Neural crest cell (in vitro differentiated cells): ENCODE data around the gene S100G. TPM values are rescaled to one million over a fixed set of nuclear protein-coding genes. Genes with fewer than 3 reads are reported as not detected.

ENCODE experiments used
- DNase-seq: peaks from one replicate; pipeline ENCODE4 v3.0.0; 2021; ENCODE audit warnings: low read depth, mixed read lengths, low spot score
- H3K27ac Mint-ChIP-seq: one replicate; pipeline ENCODE4 v1.8.0; 2021; ENCODE audit warnings: mild to moderate bottlenecking, mixed read lengths; ENCODE audit not compliant: unreplicated experiment
- H3K27me3 Mint-ChIP-seq: 2 replicates; pipeline ENCODE4 v1.8.0; 2021; ENCODE audit warnings: low read depth, mild to moderate bottlenecking, mixed read lengths
- H3K36me3 Mint-ChIP-seq: 2 replicates; pipeline ENCODE4 v1.8.0; 2021; ENCODE audit warnings: low read depth, mild to moderate bottlenecking, mixed read lengths
- H3K4me1 Mint-ChIP-seq: 2 replicates; pipeline ENCODE4 v1.8.0; 2021; ENCODE audit warnings: mixed read lengths
- H3K4me3 Mint-ChIP-seq: one replicate; pipeline ENCODE4 v1.8.0; 2021; ENCODE audit warnings: mild to moderate bottlenecking, mixed read lengths
- H3K9me3 Mint-ChIP-seq: 2 replicates; pipeline ENCODE4 v1.8.0; 2021; ENCODE audit warnings: mixed read lengths
- total RNA-seq: library from RNA; stranded (reverse); gene quantifications from 2 replicates; pipeline ENCODE4 v1.2.1, GENCODE V29; 2021
- TF ChIP-seq, protein P1 (sequence below): fragments of 200-600 bp; sonication (generic); conservative IDR thresholded peaks from 2 replicates; pipeline ENCODE4 v1.5.0; 2021; ENCODE audit warnings: antibody characterized with exemption, mild to moderate bottlenecking

The S100G gene
- total RNA-seq, 1 donor from 2014 or later, result not detected

DNA sequence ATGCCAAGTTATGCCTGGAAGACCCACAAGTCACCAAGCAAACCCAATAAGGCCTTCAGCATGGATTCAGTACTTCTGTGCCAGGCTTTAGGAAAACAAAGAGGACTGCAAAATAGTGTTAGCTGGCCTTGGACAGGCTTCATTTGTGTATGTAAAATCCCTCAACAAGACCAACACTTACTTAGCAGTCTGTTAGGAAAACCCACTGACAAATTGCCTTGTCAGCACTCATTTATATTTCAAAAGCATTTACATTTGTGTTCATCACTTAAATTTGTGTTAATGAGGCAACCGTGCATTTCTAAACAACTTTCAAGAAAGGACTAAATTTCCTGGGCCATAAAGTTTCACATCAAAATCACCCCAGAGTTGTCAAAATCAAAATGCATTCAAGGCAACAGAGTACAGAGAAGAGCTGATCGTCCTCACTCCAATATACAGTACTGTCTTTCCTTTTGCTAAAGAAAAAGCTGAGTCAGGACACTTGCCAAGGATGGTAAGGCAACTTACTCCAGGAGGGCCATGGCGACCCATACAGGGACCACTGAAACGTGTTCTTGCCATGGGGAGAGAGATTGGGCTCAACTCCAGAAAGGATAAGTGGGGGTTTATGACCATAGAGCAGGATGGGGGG, 1.6 kb downstream of the S100G start:
- no peaks in the 10 kb centered on the region for H3K9me3 Mint-ChIP-seq
- H3K36me3 Mint-ChIP-seq, result peaks cover 13% of the 10 kb centered on the region
- TF ChIP-seq, protein P1, sequence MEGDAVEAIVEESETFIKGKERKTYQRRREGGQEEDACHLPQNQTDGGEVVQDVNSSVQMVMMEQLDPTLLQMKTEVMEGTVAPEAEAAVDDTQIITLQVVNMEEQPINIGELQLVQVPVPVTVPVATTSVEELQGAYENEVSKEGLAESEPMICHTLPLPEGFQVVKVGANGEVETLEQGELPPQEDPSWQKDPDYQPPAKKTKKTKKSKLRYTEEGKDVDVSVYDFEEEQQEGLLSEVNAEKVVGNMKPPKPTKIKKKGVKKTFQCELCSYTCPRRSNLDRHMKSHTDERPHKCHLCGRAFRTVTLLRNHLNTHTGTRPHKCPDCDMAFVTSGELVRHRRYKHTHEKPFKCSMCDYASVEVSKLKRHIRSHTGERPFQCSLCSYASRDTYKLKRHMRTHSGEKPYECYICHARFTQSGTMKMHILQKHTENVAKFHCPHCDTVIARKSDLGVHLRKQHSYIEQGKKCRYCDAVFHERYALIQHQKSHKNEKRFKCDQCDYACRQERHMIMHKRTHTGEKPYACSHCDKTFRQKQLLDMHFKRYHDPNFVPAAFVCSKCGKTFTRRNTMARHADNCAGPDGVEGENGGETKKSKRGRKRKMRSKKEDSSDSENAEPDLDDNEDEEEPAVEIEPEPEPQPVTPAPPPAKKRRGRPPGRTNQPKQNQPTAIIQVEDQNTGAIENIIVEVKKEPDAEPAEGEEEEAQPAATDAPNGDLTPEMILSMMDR, result no peak
- no peak overlapping the region for H3K27ac Mint-ChIP-seq
- DNase-seq, result no peak
- no peak overlapping the region for H3K4me3 Mint-ChIP-seq
- H3K4me1 Mint-ChIP-seq, result no peaks in the 10 kb centered on the region
- H3K27me3 Mint-ChIP-seq, result no peaks in the 10 kb centered on the region

DNA sequence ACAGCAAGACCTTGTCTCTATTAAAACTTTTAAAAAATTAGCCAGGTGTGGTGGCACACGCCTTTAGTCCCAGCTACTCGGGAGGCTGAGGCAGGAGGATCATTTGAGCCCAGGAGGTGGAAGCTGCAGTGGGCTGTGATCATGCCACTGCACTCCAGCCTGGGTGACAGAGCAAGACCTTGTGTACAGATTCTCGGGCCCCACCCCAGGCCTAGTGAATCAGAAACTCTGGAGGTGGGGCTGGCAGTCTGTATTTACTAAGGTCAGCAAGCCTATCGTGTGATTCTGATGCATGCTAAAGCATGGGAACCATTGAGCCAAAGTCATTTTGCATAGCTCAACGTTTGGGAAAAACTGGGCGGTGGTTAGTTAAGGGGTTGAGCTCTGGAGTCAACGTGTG, 3.5 kb downstream of the S100G start:
- TF ChIP-seq, protein P1, result no peak
- Mint-ChIP-seq H3K4me3 (no peak overlapping the region), H3K4me1 (no peaks in the 10 kb centered on the region), H3K36me3 (peaks cover 17% of the 10 kb centered on the region), H3K27me3 (no peaks in the 10 kb centered on the region), H3K27ac (no peak overlapping the region), H3K9me3 (no peaks in the 10 kb centered on the region)
- DNase-seq, result no peak

DNA sequence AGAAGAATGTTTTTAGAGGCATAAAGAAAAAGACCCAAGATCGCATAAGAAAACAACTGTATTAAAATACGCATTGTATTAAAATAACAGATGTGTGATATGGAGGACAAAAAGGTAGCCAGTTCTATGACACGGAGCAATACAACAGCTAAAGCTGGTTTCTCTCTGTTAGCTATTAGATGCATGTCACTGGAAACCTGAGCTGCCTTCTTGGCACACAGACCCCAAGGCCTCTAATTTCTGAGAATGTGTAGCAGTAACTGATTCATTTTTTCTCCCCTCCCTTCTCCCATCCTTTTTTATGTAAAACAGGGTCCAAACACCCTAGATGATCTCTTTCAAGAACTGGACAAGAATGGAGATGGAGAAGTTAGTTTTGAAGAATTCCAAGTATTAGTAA, 4.1 kb downstream of the S100G start:
- H3K27me3 Mint-ChIP-seq, result no peaks in the 10 kb centered on the region
- no peak overlapping the region for H3K27ac Mint-ChIP-seq
- no peaks in the 10 kb centered on the region for H3K9me3 Mint-ChIP-seq

DNA sequence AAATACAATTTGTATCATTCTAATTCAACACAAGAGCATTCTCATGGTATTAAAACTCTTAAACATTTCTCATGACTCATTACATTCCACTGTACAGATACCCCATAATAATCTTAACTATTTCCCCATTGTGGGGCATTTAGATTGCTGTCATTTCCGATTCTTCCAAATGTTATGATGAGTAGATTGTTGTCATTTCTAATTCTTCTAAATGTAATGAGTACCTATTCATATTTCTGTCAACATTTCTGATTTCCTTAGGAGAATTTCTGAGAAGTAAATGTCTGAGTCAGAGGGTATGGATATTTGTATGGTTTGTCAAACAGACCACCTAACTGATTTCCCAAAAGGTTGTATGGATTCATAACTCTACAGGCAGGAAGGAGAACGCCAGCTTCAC, 8.3 kb downstream of the S100G start:
- H3K4me3 Mint-ChIP-seq, result no peak overlapping the region
- H3K36me3 Mint-ChIP-seq, result peaks cover 21% of the 10 kb centered on the region
- H3K27me3 Mint-ChIP-seq, result no peaks in the 10 kb centered on the region
- H3K4me1 Mint-ChIP-seq, result no peaks in the 10 kb centered on the region
- TF ChIP-seq, protein P1, result no peak
- no peak for DNase-seq
- H3K27ac Mint-ChIP-seq, result no peak overlapping the region
- no peaks in the 10 kb centered on the region for H3K9me3 Mint-ChIP-seq

More for the DNA sequence above, 4.1 kb downstream of the S100G start:
- DNase-seq, result no peak
- Mint-ChIP-seq H3K4me3 (no peak overlapping the region), H3K4me1 (no peaks in the 10 kb centered on the region), H3K36me3 (peaks cover 22% of the 10 kb centered on the region)
- TF ChIP-seq, protein P1, result no peak

DNA sequence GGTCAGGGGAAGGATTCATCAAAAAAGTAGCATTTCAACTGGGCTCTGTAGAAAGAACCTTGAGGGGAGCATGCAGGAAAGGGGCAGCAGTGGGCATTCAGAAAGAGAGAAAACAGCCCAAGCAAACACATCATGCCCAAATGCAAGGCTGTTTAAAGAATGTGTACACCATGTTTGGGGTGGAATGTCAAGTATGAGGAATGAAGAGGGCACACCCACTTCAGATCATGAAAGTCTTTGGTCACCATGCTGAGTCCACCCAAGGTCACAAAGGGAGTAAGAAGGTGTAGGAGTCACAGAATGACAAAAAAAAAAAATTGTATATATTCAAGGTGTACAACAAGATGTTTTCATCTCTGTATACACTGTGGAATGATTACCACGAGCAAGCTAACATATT, 9.4 kb downstream of the S100G start:
- Mint-ChIP-seq H3K4me3 (no peak overlapping the region), H3K27me3 (no peaks in the 10 kb centered on the region), H3K27ac (no peak overlapping the region), H3K4me1 (no peaks in the 10 kb centered on the region), H3K9me3 (no peaks in the 10 kb centered on the region), H3K36me3 (peaks cover 25% of the 10 kb centered on the region)
- no peak for DNase-seq
- TF ChIP-seq, protein P1, result no peak
